H1 (cell line): ENCODE measurements around the gene ACTRT3. TPM values are rescaled to one million over a fixed set of nuclear protein-coding genes. Genes with fewer than 3 reads are reported as not detected.

Source experiments
- CTCF ChIA-PET: fragments of 300-600 bp; sonication (Branson Sonifier 250); formaldehyde crosslinking; loops from one replicate; lab custom pipeline; 2021; ENCODE audit not compliant: partially characterized antibody; lab: Charles Lee
- POLR2A ChIA-PET: fragments of 300-600 bp; sonication (Branson Sonifier 250); formaldehyde crosslinking; loops from one replicate; lab custom pipeline; 2021; ENCODE audit warnings: inconsistent platforms; ENCODE audit not compliant: partially characterized antibody; lab: Charles Lee
- DNase-seq, 2 experiments: peaks; one replicate each; pipeline versions ENCODE4 v3.0.0 to v3.0.0-alpha.2; 2010 to 2022; ENCODE audit warnings: low spot score in 2 of 2, low read depth in 1 of 2, mixed read lengths in 1 of 2
- FAIRE-seq: peaks from 2 replicates; lab custom pipeline; 2011; peaks lifted over from hg19 to GRCh38; lab: Jason Lieb, UNC
- H2AFZ ChIP-seq: 2 replicates; pipeline ENCODE4 v1.8.1; 2012; ENCODE audit warnings: low read length, inconsistent platforms
- H2AK5ac ChIP-seq: 2 replicates; pipeline ENCODE4 v1.6.1; 2013; ENCODE audit warnings: low read depth, low read length
- H2BK120ac ChIP-seq: replicated peaks from 2 replicates; pipeline ENCODE3; 2013; ENCODE audit warnings: low read depth, low read length, inconsistent platforms
- H2BK12ac ChIP-seq: 2 replicates; pipeline ENCODE4 v1.6.1; 2013; ENCODE audit warnings: low read depth, low read length
- H2BK15ac ChIP-seq: 2 replicates; pipeline ENCODE4 v1.6.1; 2013; ENCODE audit warnings: low read length
- H2BK20ac ChIP-seq: 2 replicates; pipeline ENCODE4 v1.6.1; 2013; ENCODE audit warnings: low read length
- H2BK5ac ChIP-seq: 2 replicates; pipeline ENCODE4 v1.6.1; 2013; ENCODE audit warnings: low read depth, low read length
- H3K14ac ChIP-seq: 2 replicates; pipeline ENCODE4 v1.6.1; 2013; ENCODE audit warnings: inconsistent platforms; ENCODE audit not compliant: insufficient read length
- H3K18ac ChIP-seq: 2 replicates; pipeline ENCODE4 v1.6.1; 2013; ENCODE audit warnings: low read length; ENCODE audit errors: extremely low read depth
- H3K23ac ChIP-seq: 2 replicates; pipeline ENCODE4 v1.6.1; 2013; ENCODE audit warnings: inconsistent platforms; ENCODE audit not compliant: insufficient read length
- H3K23me2 ChIP-seq: 2 replicates; pipeline ENCODE4 v1.6.1; 2013; ENCODE audit warnings: low read depth, low read length
- H3K27ac ChIP-seq: 2 replicates; pipeline ENCODE4 v1.6.1; 2011; ENCODE audit warnings: low read depth, low read length, inconsistent platforms
- H3K27me3 ChIP-seq, 4 experiments: replicated peaks in 1 of 4; 1 replicate in 1 of 4; 2 replicates in 3 of 4; pipeline versions ENCODE4 v1.6.1 to v1.8.1; 2011 to 2013; ENCODE audit warnings: low read length in 3 of 4, mild to moderate bottlenecking in 3 of 4, inconsistent platforms in 2 of 4, mixed read lengths in 2 of 4, moderate library complexity in 1 of 4; ENCODE audit not compliant: control insufficient read depth in 3 of 4, insufficient read depth in 3 of 4; ENCODE audit errors: extremely low read depth in 1 of 4
- H3K36me3 ChIP-seq, 4 experiments: 2 replicates each; pipeline versions ENCODE4 v1.6.1 to v1.8.1; 2011 to 2013; ENCODE audit warnings: mild to moderate bottlenecking in 4 of 4, low read length in 3 of 4, moderate library complexity in 2 of 4, control low read depth in 1 of 4, inconsistent platforms in 1 of 4; ENCODE audit not compliant: insufficient read depth in 4 of 4, control insufficient read depth in 2 of 4
- H3K4ac ChIP-seq: replicated peaks from 2 replicates; pipeline ENCODE3; 2013; ENCODE audit warnings: low read length, low read depth, mixed read lengths, inconsistent platforms; ENCODE audit not compliant: insufficient read length
- H3K4me1 ChIP-seq, 4 experiments: replicated peaks in 1 of 4; 1 replicate in 1 of 4; 2 replicates in 3 of 4; pipeline versions ENCODE4 v1.6.1 to v1.8.1; 2011 to 2013; ENCODE audit warnings: low read length in 3 of 4, inconsistent platforms in 2 of 4, mixed read lengths in 1 of 4; ENCODE audit not compliant: insufficient read depth in 4 of 4, control insufficient read depth in 3 of 4
- H3K4me2 ChIP-seq, 2 experiments: 2 replicates each; pipeline versions ENCODE4 v1.6.1 to v1.8.1; 2011 to 2013; ENCODE audit warnings: low read depth in 2 of 2, low read length in 2 of 2, control low read depth in 1 of 2, inconsistent platforms in 1 of 2, mild to moderate bottlenecking in 1 of 2; ENCODE audit not compliant: insufficient read depth in 1 of 2
- H3K4me3 ChIP-seq, 4 experiments: fragments of 200-600, 300-600 bp in 1 of 4; sonication (generic), shearing (Covaris generic), sonication (Bioruptor Twin) in 1 of 4; 2 replicates each; pipeline versions ENCODE4 v1.5.1 to v1.8.1; 2011 to 2016; ENCODE audit warnings: low read length in 4 of 4, low read depth in 3 of 4, control low read depth in 2 of 4, inconsistent platforms in 2 of 4, mild to moderate bottlenecking in 2 of 4, mixed read lengths in 1 of 4, moderate library complexity in 1 of 4; ENCODE audit not compliant: insufficient read depth in 2 of 4; ENCODE audit errors: extremely low read depth in 1 of 4
- H3K56ac ChIP-seq: replicated peaks from 2 replicates; pipeline ENCODE3; 2013; ENCODE audit warnings: low read depth, mild to moderate bottlenecking, mixed read lengths, low read length, inconsistent platforms; ENCODE audit not compliant: insufficient read length
- H3K79me1 ChIP-seq: 2 replicates; pipeline ENCODE4 v1.6.1; 2013; ENCODE audit warnings: low read depth, low read length, control low read depth
- H3K79me2 ChIP-seq, 2 experiments: 2 replicates each; pipeline versions ENCODE4 v1.6.1 to v1.8.1; 2012 to 2013; ENCODE audit warnings: low read length in 2 of 2, mild to moderate bottlenecking in 2 of 2, inconsistent platforms in 1 of 2; ENCODE audit not compliant: insufficient read depth in 2 of 2, control insufficient read depth in 1 of 2
- H3K9ac ChIP-seq, 4 experiments: replicated peaks in 1 of 4; 1 replicate in 1 of 4; 2 replicates in 3 of 4; pipeline versions ENCODE4 v1.6.1 to v1.8.1; 2011 to 2013; ENCODE audit warnings: low read depth in 3 of 4, low read length in 3 of 4, control low read depth in 2 of 4, mild to moderate bottlenecking in 2 of 4, moderate library complexity in 2 of 4, inconsistent platforms in 1 of 4; ENCODE audit errors: extremely low read depth in 1 of 4
- H3K9me3 ChIP-seq, 2 experiments: 2 replicates each; pipeline versions ENCODE4 v1.6.1 to v1.8.1; 2012 to 2013; ENCODE audit warnings: mild to moderate bottlenecking in 2 of 2, moderate library complexity in 2 of 2, control low read depth in 1 of 2, inconsistent platforms in 1 of 2, low read depth in 1 of 2, low read length in 1 of 2, mixed read lengths in 1 of 2; ENCODE audit not compliant: insufficient read depth in 2 of 2
- H4K20me1 ChIP-seq, 2 experiments: replicated peaks in 1 of 2; 2 replicates each; pipeline versions ENCODE3 to v1.8.1; 2011 to 2013; ENCODE audit warnings: inconsistent platforms in 2 of 2, low read length in 2 of 2, mild to moderate bottlenecking in 1 of 2; ENCODE audit not compliant: insufficient read depth in 2 of 2, control insufficient read depth in 1 of 2
- H4K5ac ChIP-seq: 2 replicates; pipeline ENCODE4 v1.6.1; 2013; ENCODE audit warnings: low read length, low read depth, mixed read lengths, inconsistent platforms; ENCODE audit not compliant: insufficient read length
- H4K8ac ChIP-seq: 2 replicates; pipeline ENCODE4 v1.8.0; 2013; ENCODE audit warnings: mild to moderate bottlenecking, moderate library complexity, low read length, inconsistent platforms; ENCODE audit not compliant: insufficient read depth; ENCODE audit errors: extremely low read depth
- H4K91ac ChIP-seq: replicated peaks from 2 replicates; pipeline ENCODE3; 2013; ENCODE audit warnings: low read length, mixed read lengths, inconsistent platforms; ENCODE audit not compliant: insufficient read length
- ASH2L ChIP-seq: fragments of 200-600, 300-600 bp; sonication (generic); IDR thresholded peaks from one replicate; pipeline ENCODE4 v1.7.1; 2017; ENCODE audit warnings: low read length
- BACH1 ChIP-seq: IDR thresholded peaks from 2 replicates; pipeline ENCODE4 v1.6.1; 2012; ENCODE audit warnings: low read length, improper control_type of control experiment
- CEBPB ChIP-seq: IDR thresholded peaks from 2 replicates; pipeline ENCODE4 v1.6.1; 2012; ENCODE audit warnings: low read depth, low read length
- EZH2 ChIP-seq: fragments of 200-600 bp; sonication (generic); IDR thresholded peaks from 2 replicates; pipeline ENCODE4 v1.7.1; 2012; ENCODE audit warnings: low read depth, mild to moderate bottlenecking, moderate library complexity, low read length, inconsistent platforms; ENCODE audit not compliant: severe bottlenecking
- JUN ChIP-seq: IDR thresholded peaks from 2 replicates; pipeline ENCODE4 v1.6.1; 2011; ENCODE audit warnings: low read depth, mild to moderate bottlenecking, improper control_type of control experiment, low read length
- KDM5A ChIP-seq: fragments of 200-600 bp; IDR thresholded peaks from 2 replicates; pipeline ENCODE4 v1.7.1; 2012; ENCODE audit warnings: mild to moderate bottlenecking, low read length, inconsistent platforms, mixed read lengths
- PHF8 ChIP-seq: fragments of 200-600 bp; sonication (generic); conservative IDR thresholded peaks from 2 replicates; pipeline ENCODE4 v1.7.1; 2012; ENCODE audit warnings: low read depth, mild to moderate bottlenecking, inconsistent platforms, low read length, moderate library complexity
- POU5F1 ChIP-seq: IDR thresholded peaks from 2 replicates; pipeline ENCODE4 v1.6.1; 2011; ENCODE audit warnings: low read depth, mild to moderate bottlenecking, low read length, moderate library complexity
- RAD21 ChIP-seq, 2 experiments: IDR thresholded peaks in 1 of 2; conservative IDR thresholded peaks in 1 of 2; 2 replicates each; pipeline ENCODE4 v1.6.1; 2011; ENCODE audit warnings: low read depth in 2 of 2, low read length in 2 of 2, improper control_type of control experiment in 1 of 2, inconsistent platforms in 1 of 2, mild to moderate bottlenecking in 1 of 2, moderate library complexity in 1 of 2
- RBBP5 ChIP-seq: IDR thresholded peaks from 2 replicates; pipeline ENCODE4 v1.7.1; 2012; ENCODE audit warnings: low read depth, mild to moderate bottlenecking, inconsistent platforms, low read length, moderate library complexity, borderline replicate concordance
- WGBS, 2 experiments: shearing (Covaris generic) in 1 of 2; methylation state at CpG; one replicate each; pipeline versions ENCODE4 v1.1.6 to v1.1.7; 2013 to 2015; ENCODE audit warnings: low lambda C conversion rate in 2 of 2, mixed read lengths in 2 of 2, inconsistent platforms in 1 of 2, low coverage in 1 of 2, missing lambda C conversion rate in 1 of 2; ENCODE audit not compliant: insufficient replicate concordance in 2 of 2, insufficient coverage in 1 of 2, insufficient read length in 1 of 2; ENCODE audit errors: extremely low coverage in 1 of 2, missing lambda C conversion rate in 1 of 2; 5-methylcytosine and 5-hydroxymethylcytosine counted together
- polyA plus RNA-seq, 7 experiments: library from polyadenylated mRNA; depleted of rRNA in 3 of 7; stranded (reverse) in 5 of 7; unstranded in 2 of 7; fragments of >200 nt in 5 of 7; fragments of 200-250 nt in 2 of 7; gene quantifications; 1 replicate in 5 of 7; 2 replicates in 1 of 7; 4 replicates in 1 of 7; pipeline versions ENCODE4 v1.2.1 to v1.2.3, GENCODE V29; 2011 to 2013; ENCODE audit warnings: missing spikeins in 2 of 7, mixed read lengths in 2 of 7
- total RNA-seq: library from RNA; stranded (reverse); fragmentation: NEBNext Ultra II Directional; extraction: Animal tissue kit (Norgen Biotek cat#: 25700); gene quantifications from 2 replicates; pipeline ENCODE4 v1.2.1, GENCODE V29; 2021

The ACTRT3 gene
- total and polyA plus RNA-seq, 2 of the 8 experiments (the other 6 are each of a cell fraction or from before 2014, with no cell fraction given): 3.4 to 5.9 TPM

GRCh38 chr3:169750665-169751064 is 18.7 kb downstream of the ACTRT3 start:
- Histone ChIP-seq H2BK15ac (no peak overlapping the region), H3K23ac (no peak overlapping the region), H3K79me2 (no peaks in the 10 kb centered on the region), H3K18ac (no peak overlapping the region), H4K91ac (no peak overlapping the region), H2BK120ac (no peak overlapping the region), H3K27me3 (peaks cover 0 to 1% (median 0%) of the 10 kb centered on the region in 4 experiments; a peak in 1 of 7 replicates), H2BK20ac (no peak overlapping the region), H2AFZ (no peak overlapping the region), H3K23me2 (no peaks in the 10 kb centered on the region), H3K14ac (no peak overlapping the region), H3K4me2 (no peak overlapping the region), H2BK12ac (no peak overlapping the region), H4K8ac (no peak overlapping the region), H4K20me1 (no peaks in the 10 kb centered on the region), H3K9ac (no peak overlapping the region), H3K4me1 (no peaks in the 10 kb centered on the region), H3K9me3 (no peaks in the 10 kb centered on the region), H3K56ac (no peak overlapping the region), H3K79me1 (no peaks in the 10 kb centered on the region), H3K36me3 (no peaks in the 10 kb centered on the region), H2AK5ac (no peak overlapping the region), H3K4ac (no peak overlapping the region), H3K27ac (no peak overlapping the region), H4K5ac (no peak overlapping the region), H2BK5ac (no peak overlapping the region), H3K4me3 (no peak overlapping the region)
- WGBS, 2 experiments: 98% methylated on average over 2 of the region's 2 CpGs; no CpG with 5 or more reads in 1 of the 2 experiments
- FAIRE-seq (no peak), DNase-seq (no peak)
- TF ChIP-seq EZH2 (no peak), JUN (no peak), POU5F1 (no peak), RBBP5 (no peak), KDM5A (no peak), CEBPB (no peak), BACH1 (no peak), RAD21 (IDR thresholded peaks at IDR 0.05 in 1 of 2, conservative IDR thresholded peaks at IDR 0.05 in 1 of 2; ENCODE audit: low read depth in 2 of 2, low read length in 2 of 2) (no peak), PHF8 (no peak), ASH2L (no peak)
- ChIA-PET POLR2A (no interaction called here), CTCF (no interaction called here)
